HCT116 (cell line): ENCODE data around the gene CRNN. TPM values are rescaled to one million over a fixed set of nuclear protein-coding genes. Genes with fewer than 3 reads are reported as not detected.

Source experiments
- ATAC-seq: fragments of 200-7000 bp; cut with Tn5 transposase; 2 replicates; pipeline ENCODE4 v1.9.1; 2020; ENCODE audit warnings: mild to moderate bottlenecking, moderate library complexity
- BruUV-seq: library from RNA; stranded (reverse); fragments of 400-500 nt; replicated peaks from 2 replicates; lab custom pipeline; 2021; lab: Mats Ljungman, UMichigan
- CTCF ChIA-PET: fragments of 300-600 bp; sonication (Branson Sonifier 250); formaldehyde crosslinking; loops from one replicate; lab custom pipeline; 2021; ENCODE audit warnings: antibody characterized with exemption; lab: Charles Lee
- POLR2A ChIA-PET: fragments of 300-600, 350-600 bp; sonication (Branson Sonifier 250); formaldehyde crosslinking; loops from one replicate; lab custom pipeline; 2021; ENCODE audit warnings: antibody characterized with exemption; lab: Charles Lee
- RAD21 ChIA-PET, 2 experiments: fragments of 300-600 bp; sonication (Branson Sonifier 250); formaldehyde crosslinking; loops; one replicate each; lab custom pipeline; 2023; ENCODE audit warnings: low total read pairs in 2 of 2; ENCODE audit not compliant: uncharacterized antibody in 2 of 2, unreplicated experiment in 2 of 2, low non-redundant PET in 1 of 2; lab: Charles Lee
- DNase-seq: peaks from one replicate; pipeline ENCODE4 v3.0.0-alpha.2; 2010; ENCODE audit warnings: low read depth, low spot score
- H2AFZ ChIP-seq: fragments of 200-600 bp; shearing (Covaris generic), sonication (generic); 2 replicates; pipeline ENCODE4 v1.6.1; 2017; ENCODE audit warnings: low read depth, mixed run types, mixed read lengths, antibody characterized with exemption, low read length; ENCODE audit not compliant: poor library complexity, severe bottlenecking
- H3K27ac ChIP-seq: 2 replicates; pipeline ENCODE4 v1.5.1; 2012; ENCODE audit warnings: low read depth, low read length
- H3K27me3 ChIP-seq: fragments of 200-600 bp; sonication (generic); 2 replicates; pipeline ENCODE4 v1.6.1; 2016; ENCODE audit warnings: mixed run types, low read length, mixed read lengths; ENCODE audit not compliant: insufficient read depth
- H3K36me3 ChIP-seq, 2 experiments: fragments of 200-500 bp in 1 of 2; fragments of 200-600 bp in 1 of 2; sonication (Bioruptor generic) in 1 of 2; sonication (generic) in 1 of 2; 2 replicates each; pipeline versions ENCODE4 v1.5.1 to v1.6.1; 2014 to 2016; ENCODE audit warnings: low read length in 2 of 2, inconsistent platforms in 1 of 2, mixed read lengths in 1 of 2, mixed run types in 1 of 2; ENCODE audit not compliant: insufficient read depth in 2 of 2, control insufficient read depth in 1 of 2
- H3K4me1 ChIP-seq, 2 experiments: fragments of 200-600 bp in 1 of 2; sonication (generic) in 1 of 2; 2 replicates each; pipeline versions ENCODE4 v1.5.1 to v1.6.1; 2012 to 2017; ENCODE audit warnings: low read length in 2 of 2, inconsistent platforms in 1 of 2, mild to moderate bottlenecking in 1 of 2, mixed read lengths in 1 of 2, mixed run types in 1 of 2, moderate library complexity in 1 of 2; ENCODE audit not compliant: insufficient read depth in 2 of 2, control insufficient read depth in 1 of 2
- H3K4me2 ChIP-seq: fragments of 200-600 bp; sonication (generic); 2 replicates; pipeline ENCODE4 v1.6.1; 2017; ENCODE audit warnings: mixed run types, low read length, mixed read lengths
- H3K4me3 ChIP-seq, 2 experiments: fragments of 200-600 bp in 1 of 2; sonication (generic) in 1 of 2; replicated peaks in 1 of 2; 2 replicates each; pipeline ENCODE4 v1.5.1; 2011 to 2016; ENCODE audit warnings: low read length in 2 of 2, control low read depth in 1 of 2, low read depth in 1 of 2, mild to moderate bottlenecking in 1 of 2, mixed read lengths in 1 of 2, mixed run types in 1 of 2
- H3K79me2 ChIP-seq: fragments of 200-600 bp; sonication (generic); 2 replicates; pipeline ENCODE4 v1.6.1; 2017; ENCODE audit warnings: mild to moderate bottlenecking, mixed run types, low read length, moderate library complexity, mixed read lengths; ENCODE audit not compliant: insufficient read depth
- H3K9ac ChIP-seq: fragments of 200-600 bp; sonication (generic); 2 replicates; pipeline ENCODE4 v1.6.1; 2016; ENCODE audit warnings: low read length, mixed read lengths
- H3K9me2 ChIP-seq: fragments of 200-600 bp; sonication (generic), shearing (Covaris generic); 2 replicates; pipeline ENCODE4 v1.6.1; 2017; ENCODE audit warnings: mixed run types, mild to moderate bottlenecking, moderate library complexity; ENCODE audit not compliant: insufficient read depth
- H3K9me3 ChIP-seq, 2 experiments: fragments of 200-500 bp in 1 of 2; fragments of 200-600 bp in 1 of 2; sonication (Bioruptor generic) in 1 of 2; sonication (generic) in 1 of 2; 2 replicates each; pipeline ENCODE4 v1.6.1; 2014 to 2017; ENCODE audit warnings: low read length in 2 of 2, mixed read lengths in 2 of 2, inconsistent platforms in 1 of 2, low read depth in 1 of 2, mild to moderate bottlenecking in 1 of 2, mixed run types in 1 of 2, moderate library complexity in 1 of 2; ENCODE audit not compliant: control insufficient read depth in 1 of 2, insufficient read depth in 1 of 2
- H4K20me1 ChIP-seq: fragments of 200-600 bp; sonication (generic), shearing (Covaris generic); 2 replicates; pipeline ENCODE4 v1.6.1; 2017; ENCODE audit warnings: mixed run types, mild to moderate bottlenecking, moderate library complexity; ENCODE audit not compliant: insufficient read depth
- CBX3 ChIP-seq: IDR thresholded peaks from 2 replicates; pipeline ENCODE4 v1.6.1; 2012; ENCODE audit warnings: low read depth
- CTCF ChIP-seq, 3 experiments: fragments of 200-600 bp in 1 of 3; sonication (generic) in 1 of 3; IDR thresholded peaks in 2 of 3; conservative IDR thresholded peaks in 1 of 3; 2 replicates each; pipeline ENCODE4 v1.5.1; 2012 to 2017; ENCODE audit warnings: low read depth in 2 of 3, low read length in 2 of 3, antibody characterized with exemption in 1 of 3, borderline replicate concordance in 1 of 3, control low read depth in 1 of 3, mild to moderate bottlenecking in 1 of 3, mixed read lengths in 1 of 3, mixed run types in 1 of 3, moderate library complexity in 1 of 3; ENCODE audit not compliant: insufficient read depth in 1 of 3
- ELF1 ChIP-seq: IDR thresholded peaks from 2 replicates; pipeline ENCODE4 v1.6.1; 2012; ENCODE audit warnings: low read depth, borderline replicate concordance
- EZH2 ChIP-seq: fragments of 200-600 bp; sonication (generic); IDR thresholded peaks from 2 replicates; pipeline ENCODE4 v1.6.1; 2017; ENCODE audit warnings: antibody characterized with exemption, mixed run types
- EZH2phosphoT487 ChIP-seq: fragments of 200-600 bp; IDR thresholded peaks from 2 replicates; pipeline ENCODE4 v1.6.1; 2018; ENCODE audit warnings: antibody characterized with exemption, borderline replicate concordance
- FOSL1 ChIP-seq: IDR thresholded peaks from 2 replicates; pipeline ENCODE4 v1.6.1; 2012; ENCODE audit warnings: low read depth
- POLR2AphosphoS5 ChIP-seq: IDR thresholded peaks from 2 replicates; pipeline ENCODE4 v1.6.1; 2011; ENCODE audit warnings: mild to moderate bottlenecking, low read depth, low read length, moderate library complexity
- RAD21 ChIP-seq: IDR thresholded peaks from 2 replicates; pipeline ENCODE4 v1.6.1; 2012; ENCODE audit warnings: low read depth, mild to moderate bottlenecking
- SIN3A ChIP-seq: IDR thresholded peaks from 2 replicates; pipeline ENCODE4 v1.6.1; 2012; ENCODE audit warnings: low read depth
- SRF ChIP-seq: IDR thresholded peaks from 2 replicates; pipeline ENCODE4 v1.6.1; 2012; ENCODE audit warnings: low read depth
- YY1 ChIP-seq: IDR thresholded peaks from 2 replicates; pipeline ENCODE4 v1.6.1; 2011; ENCODE audit warnings: low read length, low read depth, moderate library complexity, mild to moderate bottlenecking; ENCODE audit not compliant: insufficient replicate concordance; ENCODE audit errors: extremely low read depth
- ZFX ChIP-seq: fragments of 450-650 bp; IDR thresholded peaks from 2 replicates; pipeline ENCODE4 v1.6.1; 2017
- ZNF274 ChIP-seq: fragments of 200-500 bp; sonication (Bioruptor generic); IDR thresholded peaks from 2 replicates; pipeline ENCODE4 v1.6.1; 2014; ENCODE audit warnings: mild to moderate bottlenecking, low read depth, low read length, inconsistent platforms
- intact Hi-C: fragments of 100-400 bp; cut with micrococcal nuclease; formaldehyde crosslinking; loops from 2 replicates; pipeline ENCODE4 v1.10.0; 2022
- total RNA-seq: library from RNA; stranded (reverse); gene quantifications from one replicate; pipeline ENCODE4 v1.2.1, GENCODE V29; 2021; ENCODE audit not compliant: unreplicated experiment
- TF ChIP-seq, protein P1 (sequence below): IDR thresholded peaks from 2 replicates; pipeline ENCODE4 v1.6.1; 2012

Gene CRNN
- total RNA-seq, 1 experiment from 2014 or later, result not detected

DNA sequence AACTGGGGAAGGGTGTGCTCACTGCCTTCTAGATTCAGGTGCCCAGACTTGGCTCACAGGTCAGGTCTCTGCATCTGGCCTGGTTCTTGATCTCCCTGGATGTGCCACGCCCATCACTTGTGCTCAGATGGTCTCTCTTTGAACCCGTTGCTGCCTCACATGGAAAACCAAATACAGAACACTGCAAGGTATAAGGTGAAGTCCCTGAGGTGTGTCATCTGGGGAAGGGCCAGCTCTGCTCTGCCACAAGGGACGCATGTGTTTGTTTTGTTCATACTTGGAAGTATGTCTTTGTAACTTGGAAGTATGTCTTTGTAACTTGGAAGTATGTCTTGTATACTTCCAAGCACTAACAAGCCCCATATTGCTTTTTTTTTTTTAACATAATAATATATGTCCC, 13.4 kb upstream of the CRNN start:
- no peak overlapping the region for H3K27ac ChIP-seq
- no peaks in the 10 kb centered on the region for H3K4me1 ChIP-seq
- H3K36me3 ChIP-seq, result no peaks in the 10 kb centered on the region
- H3K9me3 ChIP-seq, result no peaks in the 10 kb centered on the region
- no peak for TF ChIP-seq FOSL1
- no peaks in the 10 kb centered on the region for H3K27me3 ChIP-seq
- BruUV-seq, result no TSS peak
- no peak overlapping the region for H2AFZ ChIP-seq
- no peak overlapping the region for H3K4me2 ChIP-seq
- no peaks in the 10 kb centered on the region for H3K9me2 ChIP-seq
- no peak for ATAC-seq
- H4K20me1 ChIP-seq, result no peaks in the 10 kb centered on the region
- no peak overlapping the region for H3K9ac ChIP-seq
- intact Hi-C loops, result no loop called here
- CTCF ChIA-PET, result interaction anchor here (1.3 to 2.1 kb wide), 3 partner anchors 13 to 79 kb away, joined by 4 to 7 read pairs (median 5); no protein-coding TSS in a partner anchor
- RAD21 ChIA-PET, result no interaction called here
- DNase-seq, result no peak
- H3K79me2 ChIP-seq, result no peaks in the 10 kb centered on the region
- no peak overlapping the region for H3K4me3 ChIP-seq
- POLR2A ChIA-PET, result no interaction called here

DNA sequence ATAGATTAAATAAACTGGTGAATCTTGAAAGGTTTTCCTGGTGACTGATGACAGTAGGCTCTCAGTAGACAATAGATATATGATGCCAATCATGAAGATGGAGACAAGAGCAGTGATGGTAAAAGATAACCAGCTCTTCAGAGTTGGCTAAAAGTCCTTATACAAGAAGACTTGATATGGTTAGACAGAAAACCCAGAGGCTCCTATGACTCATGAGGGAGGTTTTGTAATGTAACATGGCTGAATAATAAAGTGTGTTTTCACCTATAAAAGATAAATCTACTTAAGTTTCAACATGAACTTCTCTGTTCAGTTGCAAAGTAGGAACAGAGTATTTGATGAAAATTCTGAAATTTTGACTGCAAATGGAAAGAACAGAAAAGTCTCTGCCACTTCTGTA, 12.7 kb upstream of the CRNN start:
- ATAC-seq (no peak), DNase-seq (no peak)
- Histone ChIP-seq H3K79me2 (no peaks in the 10 kb centered on the region), H3K27me3 (no peaks in the 10 kb centered on the region), H3K9ac (no peak overlapping the region), H3K4me3 (no peak overlapping the region), H3K36me3 (no peaks in the 10 kb centered on the region), H3K4me1 (no peaks in the 10 kb centered on the region), H3K27ac (no peak overlapping the region), H4K20me1 (no peaks in the 10 kb centered on the region), H3K4me2 (no peak overlapping the region), H3K9me3 (no peaks in the 10 kb centered on the region), H2AFZ (no peak overlapping the region), H3K9me2 (no peaks in the 10 kb centered on the region)
- intact Hi-C loops, result no loop called here
- RAD21 ChIA-PET, result no interaction called here
- no TSS peak for BruUV-seq
- TF ChIP-seq SIN3A (no peak), EZH2 (no peak), POLR2AphosphoS5 (no peak), RAD21 (no peak), CBX3 (no peak), YY1 (no peak), ZNF274 (no peak), CTCF (IDR thresholded peaks at IDR 0.05 in 2 of 3, conservative IDR thresholded peaks at IDR 0.05 in 1 of 3; ENCODE audit: borderline replicate concordance in 1 of 3, insufficient read depth in 1 of 3, low read depth in 2 of 3, low read length in 2 of 3) (no peak), EZH2phosphoT487 (no peak), ZFX (no peak), SRF (no peak), ELF1 (no peak)
- TF ChIP-seq, protein P1, sequence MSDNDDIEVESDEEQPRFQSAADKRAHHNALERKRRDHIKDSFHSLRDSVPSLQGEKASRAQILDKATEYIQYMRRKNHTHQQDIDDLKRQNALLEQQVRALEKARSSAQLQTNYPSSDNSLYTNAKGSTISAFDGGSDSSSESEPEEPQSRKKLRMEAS, result no peak
- CTCF ChIA-PET, result interaction anchor here (1.3 to 2.1 kb wide), 3 partner anchors 14 to 79 kb away, joined by 4 to 7 read pairs (median 5); no protein-coding TSS in a partner anchor
- POLR2A ChIA-PET, result no interaction called here
